Central memory CD4-positive, alpha-beta T cell (primary cell): Measurements from ENCODE around the gene CCDC177.

Experiments
- DNase-seq: peaks from one replicate; pipeline ENCODE4 v3.0.0; 2022

Gene CCDC177

DNA sequence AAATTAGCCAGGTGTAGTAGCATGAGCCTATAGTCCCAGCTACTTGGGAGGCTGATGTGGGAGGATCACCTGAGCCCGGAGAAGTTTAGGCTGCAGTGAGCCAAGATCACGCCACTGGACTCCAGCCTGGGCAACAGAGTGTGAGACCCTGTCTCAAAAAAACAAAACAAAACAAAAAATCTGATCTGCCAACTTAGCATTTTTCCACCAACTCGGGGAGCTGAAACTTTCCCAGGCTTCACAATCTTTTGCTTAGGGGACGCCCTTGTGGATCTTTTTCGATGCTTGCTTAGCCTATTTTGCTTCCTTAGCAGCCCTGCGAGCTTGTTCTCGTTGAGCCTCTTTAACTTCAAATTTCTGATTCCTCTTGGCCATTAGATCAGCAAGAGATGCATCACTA, 13.8 kb downstream of the CCDC177 start:
- no peak for DNase-seq

DNA sequence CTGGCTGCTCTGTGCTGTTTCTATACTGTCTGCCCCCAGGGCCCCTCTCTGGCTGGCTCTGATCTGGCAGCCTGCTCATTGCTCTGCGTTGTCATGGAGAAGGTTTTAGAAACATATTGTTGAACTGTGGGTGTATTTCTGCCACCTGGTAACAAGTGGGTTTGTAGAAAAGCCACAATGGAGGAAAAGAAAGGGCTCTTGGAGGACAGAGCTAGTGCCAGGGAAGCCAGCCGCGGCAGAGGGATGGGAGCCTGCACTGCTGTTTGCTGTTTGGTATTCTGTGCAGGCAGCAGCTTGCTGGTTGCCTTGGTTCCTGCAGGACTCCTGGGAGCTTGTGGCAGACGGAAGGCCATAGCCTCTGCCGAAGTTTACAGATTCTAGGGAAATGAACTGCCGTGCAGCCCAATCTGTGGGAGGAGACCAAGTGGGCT, 15.1 kb downstream of the CCDC177 start:
- DNase-seq = no peak

DNA sequence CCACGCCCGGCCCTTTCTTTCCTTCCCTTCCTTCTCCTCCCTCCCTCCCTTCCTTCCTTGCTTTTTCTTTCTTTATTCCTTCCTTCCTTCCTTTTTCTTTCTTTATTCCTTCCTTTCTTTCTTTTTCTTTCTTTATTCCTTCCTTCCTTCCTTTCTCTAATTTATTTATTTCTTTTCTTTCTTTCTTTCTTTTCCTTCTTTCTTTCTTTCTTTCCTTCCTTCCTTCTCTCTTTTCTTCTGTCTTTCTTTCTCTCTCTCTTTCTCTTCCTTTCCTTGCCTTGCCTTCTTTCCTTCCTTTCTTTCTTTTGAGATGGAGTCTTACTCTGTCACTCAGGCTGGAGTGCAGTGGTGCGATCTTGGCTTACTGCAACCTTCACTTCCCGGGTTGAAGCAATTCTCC, 15.9 kb downstream of the CCDC177 start:
- DNase-seq = no peak

DNA sequence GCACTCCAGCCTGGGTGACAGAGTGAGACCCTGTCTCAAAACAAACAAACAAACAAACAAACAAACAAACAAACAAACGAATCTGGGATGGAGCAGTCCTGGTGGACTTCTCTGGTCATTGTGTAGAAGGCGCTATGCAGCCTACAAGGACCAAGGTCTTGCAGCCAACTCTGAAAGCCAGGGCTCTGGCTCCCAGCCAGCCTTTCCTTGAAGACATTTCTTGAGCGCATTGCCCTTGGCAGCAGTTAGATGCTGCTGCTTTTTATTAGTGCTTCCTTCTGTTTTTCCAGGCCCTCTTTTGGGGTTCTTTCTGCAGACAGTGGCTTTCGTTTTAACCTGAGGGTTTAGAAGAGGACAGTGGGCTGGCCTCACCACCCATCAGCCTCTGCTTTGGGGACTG, 20.2 kb downstream of the CCDC177 start:
- DNase-seq = no peak

DNA sequence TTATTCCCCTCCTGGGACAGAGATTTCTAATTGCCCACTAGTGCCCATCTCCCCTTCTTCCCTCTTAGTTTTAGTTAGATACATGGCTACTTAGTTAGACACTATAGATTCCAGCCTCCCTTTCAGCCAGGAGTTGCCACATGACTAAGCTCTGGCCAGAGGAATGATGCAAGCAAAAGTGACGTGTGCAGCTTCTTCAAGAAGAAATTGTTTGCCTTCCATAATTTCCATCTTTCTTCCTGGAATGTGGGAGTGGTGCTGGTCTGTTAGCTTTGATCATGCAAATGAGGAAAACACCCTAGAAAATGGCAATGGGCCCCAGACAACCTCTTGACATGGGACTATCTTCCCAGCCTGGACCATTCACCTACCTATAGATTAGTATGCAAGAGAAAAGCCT, 21.4 kb downstream of the CCDC177 start:
- DNase-seq = no peak

DNA sequence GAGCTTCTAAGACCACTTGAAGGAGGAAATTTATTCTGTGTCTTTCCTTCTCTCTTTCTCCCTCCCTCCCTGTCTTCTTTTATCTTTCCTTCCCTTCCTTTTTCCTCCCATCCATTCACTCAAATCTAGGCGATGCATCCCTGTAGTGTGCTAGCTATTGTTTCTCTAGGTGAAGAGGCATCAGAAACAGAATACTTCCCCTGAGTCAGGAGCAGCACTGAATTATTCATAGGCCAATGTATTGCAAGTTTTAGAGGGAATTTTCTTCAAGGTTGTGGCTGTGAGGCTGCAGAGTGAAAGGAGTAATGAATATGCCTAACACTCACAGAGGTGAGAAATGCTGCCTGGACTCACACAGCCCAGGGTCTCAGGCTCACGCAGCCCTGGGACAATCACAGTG, 23.2 kb downstream of the CCDC177 start:
- no peak for DNase-seq

DNA sequence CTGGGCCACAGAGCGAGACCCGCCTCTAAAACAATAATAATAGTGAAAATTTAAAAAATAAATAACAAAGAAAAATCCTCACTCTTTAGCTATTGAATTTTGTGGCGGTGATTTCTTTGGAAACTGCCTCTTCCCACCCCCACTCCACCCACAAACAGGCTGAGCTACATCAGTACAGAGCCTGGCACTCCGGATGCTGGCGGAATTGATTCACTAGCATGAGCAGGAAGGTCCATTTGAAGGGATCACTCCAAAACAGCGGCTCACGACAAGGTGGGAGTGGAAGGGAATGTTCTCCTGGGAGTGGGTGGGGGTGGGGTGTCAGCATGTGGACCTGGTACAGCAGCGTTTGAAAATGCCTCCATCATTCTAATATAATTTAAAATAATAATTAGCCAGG, 26.1 kb downstream of the CCDC177 start:
- DNase-seq = no peak

DNA sequence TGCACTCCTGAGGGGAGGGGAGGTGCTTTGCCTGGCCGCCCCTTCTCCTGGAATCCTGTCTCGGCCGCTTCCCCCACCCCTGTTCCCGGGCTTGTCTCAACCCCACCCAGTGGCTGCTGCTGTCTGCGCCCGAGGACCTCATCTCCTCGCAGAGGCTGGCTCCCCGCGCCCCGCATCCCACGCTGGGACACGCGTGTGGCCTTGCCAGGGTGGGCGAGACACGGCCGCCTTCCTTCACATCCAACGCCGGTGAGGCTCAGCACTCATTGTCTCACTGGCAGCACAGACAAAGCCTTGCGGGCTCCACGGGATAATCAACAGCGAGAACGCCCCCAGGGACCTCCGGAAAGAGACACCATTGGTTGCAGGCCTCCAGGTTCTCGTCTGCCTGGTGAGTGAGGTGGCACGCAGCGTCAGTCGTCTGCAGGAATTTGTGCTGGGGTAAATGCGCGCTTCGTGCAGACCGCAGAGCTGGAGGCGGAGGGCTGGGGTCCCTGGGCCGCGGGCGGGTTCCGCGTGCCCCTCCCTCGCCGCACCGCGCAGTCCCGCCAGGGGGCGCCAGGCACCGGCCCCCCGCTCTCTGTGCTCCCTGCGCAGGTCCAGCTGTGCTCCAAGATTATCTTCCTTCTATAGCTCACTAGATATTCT, 26.8 kb downstream of the CCDC177 start:
- DNase-seq = no peak

DNA sequence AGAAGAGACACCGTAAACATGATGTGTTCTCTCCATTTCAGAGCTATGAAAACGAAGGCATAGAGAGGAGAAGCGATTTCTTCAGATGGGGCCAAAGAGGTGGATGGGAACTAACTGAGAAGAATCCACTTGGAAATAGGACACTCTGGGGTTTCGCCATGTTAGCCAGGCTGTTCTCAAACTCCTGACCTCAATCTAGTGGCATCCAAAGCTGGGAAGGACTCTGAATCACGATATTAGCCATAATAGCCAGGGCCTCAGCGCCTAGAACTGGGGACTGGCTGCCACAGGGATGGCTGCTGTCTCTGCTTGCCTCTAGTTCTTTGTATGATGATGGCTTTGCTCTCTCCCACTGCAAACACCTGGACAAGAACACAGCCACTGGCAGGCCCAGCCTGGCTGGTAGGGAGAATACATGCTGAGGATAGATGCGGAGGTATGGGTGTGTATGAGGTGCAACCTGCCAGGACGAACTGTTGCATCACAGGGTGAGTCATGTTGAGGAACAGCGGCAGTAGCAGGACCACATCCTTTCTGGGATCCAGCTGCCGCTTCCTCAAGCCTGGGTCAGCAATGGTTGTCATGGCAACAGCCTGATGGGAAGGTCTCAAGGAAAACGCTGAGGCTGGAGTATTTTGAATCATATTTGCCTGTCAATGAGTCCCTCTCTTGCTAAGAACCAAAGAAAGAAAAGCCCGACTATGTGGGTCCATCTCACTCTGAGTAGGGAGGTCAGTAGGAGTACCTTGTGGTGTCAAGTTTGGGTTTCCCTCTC, 31.1 kb downstream of the CCDC177 start:
- no peak for DNase-seq

DNA sequence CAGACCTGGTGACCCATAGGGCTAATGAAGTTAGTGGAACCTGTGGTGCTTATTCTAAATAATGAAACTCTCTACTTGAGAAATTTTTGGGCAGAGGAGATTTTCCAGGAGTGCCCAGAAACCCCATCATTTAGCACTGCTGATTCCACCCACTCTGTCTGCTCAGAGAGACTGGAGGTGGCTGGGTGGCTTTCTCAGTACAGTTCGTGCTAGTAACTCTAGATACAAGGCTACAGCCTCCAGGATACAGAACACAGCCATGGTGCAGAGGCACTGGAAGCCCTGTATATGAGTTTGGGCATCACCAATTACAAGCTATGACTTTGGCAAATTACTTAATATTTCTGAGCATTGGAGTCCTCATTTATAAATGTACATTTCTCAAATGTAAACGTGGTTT, 32.4 kb downstream of the CCDC177 start:
- no peak for DNase-seq

DNA sequence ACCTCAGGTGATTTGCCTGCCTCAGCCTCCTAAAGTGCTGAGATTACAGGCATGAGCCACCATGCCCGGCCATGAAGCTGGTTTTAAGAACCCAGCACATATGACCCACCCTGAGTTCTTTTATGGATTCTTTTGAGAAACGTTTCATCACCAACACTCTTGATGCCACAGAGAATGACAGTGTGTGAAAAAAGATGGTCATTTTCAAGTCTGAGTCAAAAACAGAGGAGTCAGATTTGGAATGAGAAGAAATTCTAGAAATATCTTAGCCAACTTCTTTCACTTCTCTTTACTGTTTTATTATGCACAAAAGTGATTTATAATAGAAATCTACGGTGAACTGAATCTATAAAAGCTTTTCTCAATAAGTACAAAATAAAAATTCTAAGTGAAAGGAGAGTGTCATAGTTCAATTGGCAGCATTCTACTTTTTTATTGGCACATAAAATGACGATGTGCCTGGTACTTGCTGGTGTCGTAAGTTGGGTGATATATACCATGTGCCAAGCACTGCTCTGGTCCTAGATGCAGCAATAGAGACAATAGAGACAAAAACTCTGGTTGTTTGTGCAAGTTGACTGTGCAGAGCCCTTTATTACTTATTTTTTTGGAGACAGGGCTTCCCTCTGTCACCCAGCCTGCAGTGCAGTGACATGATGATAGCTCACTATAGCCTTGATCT, 33.9 kb downstream of the CCDC177 start:
- no peak for DNase-seq

DNA sequence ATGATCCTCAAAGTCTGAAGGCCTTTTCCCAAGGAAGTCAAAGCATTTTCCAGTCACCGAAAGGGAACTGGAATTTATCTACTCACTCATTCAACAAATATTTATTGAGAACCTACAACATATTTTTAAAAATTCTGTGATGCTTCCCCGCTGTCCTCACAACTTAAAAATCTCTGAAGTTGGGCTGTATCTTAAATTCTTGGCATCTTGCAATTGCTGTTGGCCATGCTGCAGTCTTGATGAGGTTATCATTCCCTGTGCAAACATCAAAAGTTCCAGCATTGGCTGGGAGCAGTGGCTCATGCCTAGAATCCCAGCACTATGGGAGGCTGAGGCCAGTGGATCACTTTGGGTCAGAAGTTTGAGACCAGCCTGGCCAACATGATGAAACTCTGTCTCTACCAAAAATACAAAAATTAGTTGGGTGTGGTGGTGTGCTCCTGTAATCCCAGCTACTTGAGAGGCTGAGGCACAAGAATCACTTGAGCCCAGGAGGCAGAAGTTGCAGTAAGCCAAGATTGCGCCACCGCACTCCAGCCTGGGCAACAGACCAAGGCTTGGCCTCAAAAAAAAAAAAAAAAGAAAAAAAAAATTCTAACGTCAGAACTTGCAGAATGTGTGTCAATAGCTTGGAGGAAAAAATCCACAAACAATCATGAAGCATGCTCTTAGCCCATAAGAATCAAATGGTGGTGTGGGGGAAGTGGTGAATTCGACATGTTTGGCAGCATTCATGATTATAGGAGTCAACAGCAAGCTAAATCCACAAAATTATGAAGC, 34.9 kb downstream of the CCDC177 start:
- no peak for DNase-seq

DNA sequence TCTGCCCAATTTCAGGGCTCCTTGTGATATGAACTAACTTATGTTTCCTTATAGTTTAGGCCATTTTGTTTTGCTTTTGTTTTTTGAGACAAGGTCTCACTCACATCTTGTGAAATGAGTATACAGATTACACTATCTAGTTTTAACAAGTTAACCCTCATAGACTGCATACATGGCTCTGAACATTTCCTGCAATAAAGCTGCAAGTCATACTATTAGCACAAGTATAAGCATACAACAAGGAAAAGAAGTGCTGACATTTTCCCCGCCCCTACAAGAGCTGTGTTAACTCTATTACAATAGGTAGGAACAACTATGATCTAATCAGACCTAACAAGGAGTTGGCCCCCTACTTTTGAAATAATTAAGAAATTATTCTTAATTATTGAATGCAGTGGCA, 35.9 kb downstream of the CCDC177 start:
- no peak for DNase-seq

DNA sequence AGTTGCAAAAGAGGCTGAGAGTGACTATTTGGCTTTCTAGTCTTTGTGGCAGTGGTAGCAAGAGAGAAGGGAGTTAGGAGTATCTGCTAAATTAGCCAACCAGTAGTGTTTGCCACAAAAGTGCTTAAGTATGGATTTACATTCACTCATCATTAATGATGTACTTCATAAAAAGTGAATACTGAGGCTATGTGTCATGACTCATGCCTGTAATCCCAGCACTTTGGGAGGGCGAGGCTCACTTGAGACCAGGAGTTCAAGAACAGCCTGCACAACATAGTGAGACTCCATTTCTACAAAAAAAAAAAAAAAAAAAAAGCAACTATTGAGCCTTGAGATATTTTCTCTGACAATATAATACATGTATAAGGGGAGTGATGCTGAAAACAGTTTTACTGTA, 36.8 kb downstream of the CCDC177 start:
- DNase-seq = no peak

DNA sequence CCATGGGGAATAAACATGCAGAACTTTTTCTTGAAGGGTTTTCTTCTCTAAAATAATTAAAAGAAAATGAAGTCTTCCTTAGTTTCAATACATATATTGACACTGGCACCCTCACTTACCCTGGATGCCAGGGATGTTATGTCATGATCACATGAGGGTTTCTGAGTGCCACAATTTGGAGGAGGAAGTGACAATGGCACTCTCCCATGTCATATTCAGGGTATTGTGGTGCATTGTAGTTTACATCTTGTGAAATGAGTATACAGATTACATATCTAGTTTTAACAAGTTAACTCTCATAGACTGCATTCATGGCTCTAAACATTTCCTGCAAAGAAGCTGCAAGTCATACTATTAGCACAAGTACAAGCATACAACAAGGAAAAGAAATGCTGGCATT, 37.7 kb downstream of the CCDC177 start:
- no peak for DNase-seq

DNA sequence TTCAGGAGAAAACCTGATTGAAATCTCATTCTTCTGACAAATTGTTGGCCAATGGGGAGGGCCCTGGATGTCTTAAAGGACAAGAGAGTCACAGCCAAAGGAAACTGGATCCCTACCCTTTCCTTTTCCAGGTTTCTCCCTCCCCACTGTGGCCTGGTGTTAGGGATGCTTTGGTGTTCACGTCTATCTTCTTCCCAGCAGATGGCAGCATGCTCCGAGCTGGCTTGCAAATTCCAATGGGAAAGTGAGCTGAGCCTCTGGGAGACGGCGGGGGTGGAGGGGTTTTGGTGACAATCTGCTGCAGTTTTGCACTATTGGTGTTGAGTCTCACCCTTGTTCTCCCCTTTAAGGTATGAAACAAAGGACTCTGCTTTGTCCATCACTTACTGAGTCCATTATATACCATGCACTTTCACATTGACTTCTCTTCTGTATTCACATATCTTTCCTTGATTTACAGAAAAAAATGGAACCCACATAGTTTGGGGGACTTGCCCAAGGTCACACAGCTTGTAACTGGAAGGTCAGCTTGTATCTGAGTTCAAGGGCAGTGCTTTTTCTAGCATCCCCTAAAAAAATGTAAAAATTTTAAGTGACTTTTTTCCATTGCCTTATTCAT, 39.3 kb downstream of the CCDC177 start:
- no peak for DNase-seq

DNA sequence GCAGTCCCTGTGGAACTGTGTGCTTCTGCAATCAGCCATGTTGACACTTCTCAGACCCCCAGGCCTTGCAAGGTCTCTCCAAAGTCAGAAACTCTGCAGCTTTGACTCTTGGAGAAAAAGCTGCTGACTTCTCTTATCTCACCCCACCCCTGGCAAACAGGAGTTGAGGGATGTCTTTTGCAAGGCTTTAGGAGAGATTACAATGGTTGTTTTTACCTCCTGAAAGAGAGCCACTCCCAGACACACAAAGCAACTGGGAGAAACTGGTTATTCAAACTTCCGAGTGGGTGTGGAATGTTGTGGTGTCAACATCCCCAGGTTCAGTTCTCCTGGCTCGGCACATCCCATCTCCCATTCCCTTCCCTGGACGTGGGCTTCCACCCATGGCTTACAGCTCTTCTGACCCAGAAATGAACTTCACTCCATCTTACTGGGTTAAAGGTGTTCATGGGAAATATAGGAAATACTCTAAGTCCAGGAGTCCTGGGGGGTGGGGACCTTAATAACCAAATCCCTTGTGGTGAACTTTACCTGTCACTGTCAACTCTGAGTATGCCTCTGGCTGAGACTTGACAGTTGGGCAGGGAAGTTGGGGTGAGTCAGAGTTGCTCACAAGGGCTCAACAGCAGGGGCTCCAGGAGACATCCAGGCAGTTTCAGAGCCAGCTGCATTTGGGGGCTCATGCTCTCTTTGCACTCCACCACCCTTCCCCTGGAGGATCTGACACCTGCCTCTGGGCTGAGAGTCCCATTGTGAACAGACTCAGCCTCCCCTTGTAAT, 41.9 kb downstream of the CCDC177 start:
- DNase-seq = no peak

DNA sequence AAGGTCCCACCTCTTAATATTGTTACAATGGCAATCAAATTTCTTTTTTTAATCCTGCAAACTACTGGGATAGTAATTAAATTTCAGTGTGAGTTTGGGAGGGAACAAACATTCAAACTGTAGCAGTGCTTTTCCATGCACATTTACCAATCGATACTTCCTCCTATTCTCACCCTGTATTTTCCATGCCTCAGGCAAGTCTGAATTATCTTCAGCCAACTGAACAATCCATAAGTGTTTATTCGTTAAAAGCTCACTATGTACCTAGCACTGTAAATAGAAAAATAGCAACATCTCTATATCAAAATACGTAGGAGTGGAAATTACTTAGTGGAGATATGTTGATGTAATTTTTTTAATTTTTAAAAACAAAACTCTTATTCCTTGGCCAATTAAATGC, 43.5 kb downstream of the CCDC177 start:
- no peak for DNase-seq

DNA sequence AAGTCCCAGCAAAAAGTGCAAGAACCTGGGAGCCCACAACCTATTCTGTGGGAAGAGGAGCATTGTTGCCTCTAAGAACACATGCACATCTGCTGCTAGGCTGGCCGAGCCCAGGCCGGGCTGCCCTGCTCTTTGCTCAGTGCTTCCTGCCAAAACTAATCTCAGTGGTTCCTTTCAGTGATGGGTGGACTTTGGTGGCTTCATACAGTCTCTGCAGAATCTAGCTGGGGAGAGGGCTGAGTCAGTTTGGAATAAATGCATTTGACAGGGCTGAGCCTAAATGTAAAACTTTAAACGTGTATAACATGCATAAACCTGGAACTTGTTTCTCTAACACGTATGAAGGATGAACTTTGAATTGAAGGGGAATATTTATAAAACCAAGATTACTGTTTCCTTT, 44.6 kb downstream of the CCDC177 start:
- DNase-seq = no peak

DNA sequence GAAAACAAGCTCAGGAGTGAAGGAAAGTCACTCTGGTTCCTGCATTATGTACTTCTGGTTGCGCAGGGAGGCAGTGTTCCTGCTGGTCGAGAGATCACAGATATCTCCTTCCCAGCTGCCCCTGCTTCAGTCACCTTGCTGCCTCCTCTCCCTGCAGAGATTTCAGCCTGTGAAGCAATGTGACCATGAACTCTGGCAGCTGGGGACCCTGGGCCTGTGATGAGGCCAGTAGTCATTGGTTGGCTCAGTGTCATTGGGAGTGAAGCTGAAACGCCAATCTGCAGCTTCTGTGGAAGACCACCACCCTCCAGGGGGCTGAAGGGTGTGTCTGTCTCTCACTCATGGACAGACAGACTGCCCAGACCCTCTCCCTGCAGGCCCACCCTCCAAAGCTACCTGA, 45.1 kb downstream of the CCDC177 start:
- no peak for DNase-seq

DNA sequence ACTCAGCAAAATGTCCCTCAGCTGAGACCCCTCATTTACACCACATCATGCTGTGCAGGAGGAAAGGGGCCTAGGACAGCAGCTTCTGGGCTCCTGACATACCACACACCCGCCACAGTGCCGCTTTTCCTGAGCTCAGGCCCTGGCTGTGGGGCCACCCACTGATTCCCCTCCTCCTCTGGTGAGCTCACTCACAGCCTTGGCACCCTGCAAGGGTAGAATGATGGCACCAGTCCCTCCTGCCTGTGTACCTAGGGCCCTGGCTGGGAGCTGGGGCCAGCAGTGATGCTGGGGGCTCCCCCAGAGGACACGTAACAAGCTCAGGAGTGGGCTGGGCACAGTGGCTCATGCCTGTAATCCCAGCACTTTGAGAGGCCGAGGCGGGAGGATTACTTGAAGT, 45.7 kb downstream of the CCDC177 start:
- no peak for DNase-seq

DNA sequence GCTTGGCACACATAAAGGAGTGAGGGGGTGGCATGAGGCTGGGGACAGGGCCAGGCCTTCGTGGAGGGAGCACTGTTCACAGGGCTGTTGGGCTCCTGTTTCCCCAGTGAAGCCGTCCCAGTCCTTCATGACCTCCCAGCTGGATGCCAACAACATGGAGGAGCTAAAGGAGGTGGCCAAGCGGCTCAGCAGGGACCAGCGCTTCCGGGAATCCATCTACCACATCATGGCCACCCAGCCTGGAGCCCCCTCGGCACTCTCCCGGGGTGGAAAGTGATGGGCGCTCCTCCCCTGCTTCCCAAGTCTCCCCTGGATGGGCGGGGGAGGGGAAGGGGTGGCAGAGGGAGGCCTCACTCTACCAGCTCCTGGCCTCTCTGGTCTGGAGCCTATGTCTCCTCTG, 46.5 kb downstream of the CCDC177 start:
- DNase-seq = no peak
